ENCODE measurements around the gene ERC2.

ERC2 gene

DNA sequence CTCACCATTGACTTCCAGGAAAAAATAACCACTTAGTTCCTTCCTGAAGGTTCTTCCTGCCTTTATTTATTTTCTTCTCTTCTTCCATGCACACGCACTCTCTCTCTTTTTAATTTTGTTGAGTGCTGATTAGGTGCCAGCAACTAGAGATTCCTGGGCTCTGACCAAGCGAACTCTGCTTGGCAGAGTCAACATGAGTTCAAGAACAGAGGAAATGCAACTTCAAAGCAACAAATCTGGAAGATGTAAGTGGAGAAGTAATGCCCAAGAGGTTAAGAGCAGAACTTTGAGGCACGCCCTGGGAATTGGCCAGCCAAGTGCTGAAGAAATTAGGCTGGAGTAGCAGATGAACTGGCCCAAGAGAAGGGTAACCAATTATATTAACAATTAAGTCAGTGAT lies 8.5 kb downstream of the ERC2 start:
- Mint-ChIP-seq H3K27ac (no peak overlapping the region), H3K4me1 (no peaks in the 10 kb centered on the region), H3K27me3 (peaks cover 19% of the 10 kb centered on the region), H3K4me3 (no peak overlapping the region), H3K9me3 (no peaks in the 10 kb centered on the region), H3K36me3 (ENCODE audit: low read depth) (no peaks in the 10 kb centered on the region)
- no peak for ATAC-seq
- DNase-seq = no peak

- Mint-ChIP-seq H3K9me3 (no peaks in the 10 kb centered on the region), H3K27ac (no peak overlapping the region), H3K27me3 (peaks cover 15% of the 10 kb centered on the region), H3K4me3 (no peak overlapping the region), H3K4me1 (no peaks in the 10 kb centered on the region), H3K36me3 (ENCODE audit: low read depth) (no peaks in the 10 kb centered on the region)
- DNase-seq = no peak
- no peak for ATAC-seq
These were observed 9.2 kb downstream of the ERC2 start for GRCh38 chr3:56459104-56459496.

DNA sequence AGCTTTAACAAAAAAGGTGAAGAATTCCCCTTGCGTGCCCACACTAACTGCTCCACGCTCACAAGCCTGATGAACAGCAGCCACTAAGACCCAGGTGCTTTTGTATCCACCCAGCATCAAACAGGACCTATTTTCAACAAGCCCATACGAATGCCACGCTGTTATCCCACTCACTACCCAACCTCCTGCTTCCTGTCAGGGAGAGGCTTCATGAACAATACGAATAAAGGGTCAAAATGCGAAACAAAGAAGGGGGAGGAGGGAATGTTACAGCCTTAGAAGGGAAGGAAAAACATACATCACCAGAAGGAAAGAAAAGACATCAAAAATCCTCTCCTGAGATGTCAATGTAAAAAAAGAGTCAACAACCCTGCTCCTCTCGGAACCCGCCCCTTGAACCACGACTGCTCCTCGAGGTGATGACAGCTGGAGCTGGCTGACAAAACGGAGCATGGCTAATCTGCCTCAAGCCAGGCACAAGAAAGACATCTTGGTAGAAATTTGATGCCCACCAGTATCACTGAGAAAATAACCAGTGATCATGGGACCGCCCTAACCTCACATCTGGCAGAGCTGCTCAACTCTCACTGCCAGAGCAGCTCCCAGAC lies 9.7 kb downstream of the ERC2 start:
- peaks cover 15% of the 10 kb centered on the region for H3K27me3 Mint-ChIP-seq
- no peak overlapping the region for H3K27ac Mint-ChIP-seq
- DNase-seq (no peak), ATAC-seq (no peak)
- no peaks in the 10 kb centered on the region for H3K9me3 Mint-ChIP-seq
- H3K4me3 Mint-ChIP-seq = no peak overlapping the region
- H3K4me1 Mint-ChIP-seq = no peaks in the 10 kb centered on the region
- H3K36me3 Mint-ChIP-seq (ENCODE audit: low read depth) = no peaks in the 10 kb centered on the region

DNA sequence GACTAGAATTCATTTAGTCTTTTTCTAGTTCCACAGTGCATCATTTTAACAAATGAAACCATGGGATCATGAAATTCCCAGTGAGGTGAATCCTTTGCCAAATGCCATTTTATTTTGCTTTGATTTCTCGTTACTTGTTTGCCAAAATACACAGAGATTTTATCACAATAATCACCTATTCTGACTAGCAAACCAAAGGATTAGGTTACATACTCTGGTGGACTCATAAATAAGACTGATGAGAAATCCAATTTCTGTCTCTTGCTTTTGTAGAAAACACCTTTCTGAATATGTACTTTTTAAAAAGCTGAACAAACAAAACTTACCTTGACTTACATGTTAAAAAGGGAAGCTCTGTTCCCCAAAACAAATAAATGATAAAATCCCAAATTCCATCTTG lies 12.2 kb downstream of the ERC2 start:
- Mint-ChIP-seq H3K4me1 (peaks cover 3% of the 10 kb centered on the region), H3K36me3 (ENCODE audit: low read depth) (no peaks in the 10 kb centered on the region), H3K27me3 (peaks cover 7% of the 10 kb centered on the region), H3K4me3 (no peak overlapping the region), H3K9me3 (no peaks in the 10 kb centered on the region), H3K27ac (no peak overlapping the region)
- ATAC-seq (no peak), DNase-seq (no peak)

DNA sequence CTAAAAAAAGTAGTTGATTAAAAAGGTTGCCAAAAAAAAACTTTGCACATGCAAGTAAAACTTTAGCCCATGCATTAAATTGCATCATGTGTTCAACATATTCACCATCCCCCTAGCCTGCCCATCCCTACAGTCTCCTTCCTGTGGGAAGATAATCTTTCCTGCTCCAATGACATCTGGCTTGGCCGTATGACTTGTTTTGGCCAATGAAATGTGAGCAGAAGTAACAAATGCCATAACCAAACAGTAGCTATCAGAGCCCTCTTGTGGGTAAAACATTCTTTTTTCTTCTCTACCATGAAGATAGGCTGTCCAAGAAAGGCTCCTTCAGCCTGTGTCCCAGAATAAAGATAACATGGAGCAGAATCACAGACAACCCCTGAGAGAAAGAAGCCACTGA lies 15.3 kb downstream of the ERC2 start:
- peaks cover 3% of the 10 kb centered on the region for H3K4me1 Mint-ChIP-seq
- no peak overlapping the region for H3K4me3 Mint-ChIP-seq
- DNase-seq (no peak), ATAC-seq (no peak)
- H3K27ac Mint-ChIP-seq = no peak overlapping the region
- H3K27me3 Mint-ChIP-seq = peaks cover 14% of the 10 kb centered on the region
- H3K9me3 Mint-ChIP-seq = no peaks in the 10 kb centered on the region
- H3K36me3 Mint-ChIP-seq (ENCODE audit: low read depth) = no peaks in the 10 kb centered on the region

DNA sequence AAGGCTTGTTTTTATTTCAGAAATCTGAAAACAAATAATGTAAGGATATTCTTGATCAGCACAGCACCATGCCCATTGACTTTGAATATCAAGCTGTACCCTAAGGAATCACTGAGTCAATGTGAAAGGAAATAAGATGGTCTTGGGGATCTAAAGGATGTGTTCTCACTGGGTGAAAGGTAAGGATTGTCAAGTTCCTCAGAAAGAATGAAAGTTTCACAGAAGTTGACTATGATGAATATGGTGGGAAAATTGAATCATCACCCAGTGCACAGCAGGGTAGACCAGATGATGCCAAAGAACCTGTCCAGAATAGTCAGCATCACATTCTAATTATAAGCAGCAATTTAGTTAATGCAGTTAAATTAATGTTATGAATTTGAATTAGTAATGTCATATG lies 16.2 kb downstream of the ERC2 start:
- no peak for DNase-seq
- Mint-ChIP-seq H3K27ac (no peak overlapping the region), H3K9me3 (no peaks in the 10 kb centered on the region), H3K4me1 (peaks cover 3% of the 10 kb centered on the region), H3K27me3 (peaks cover 13% of the 10 kb centered on the region), H3K36me3 (ENCODE audit: low read depth) (no peaks in the 10 kb centered on the region), H3K4me3 (no peak overlapping the region)
- ATAC-seq = peak; percentile 52

GRCh38 chr3:56443372-56443771 lies 24.9 kb downstream of the ERC2 start:
- ATAC-seq (no peak), DNase-seq (no peak)
- Mint-ChIP-seq H3K9me3 (peaks cover 6% of the 10 kb centered on the region), H3K27ac (no peak overlapping the region), H3K4me3 (no peak overlapping the region), H3K4me1 (no peaks in the 10 kb centered on the region), H3K36me3 (ENCODE audit: low read depth) (no peaks in the 10 kb centered on the region), H3K27me3 (peaks cover 18% of the 10 kb centered on the region)

GRCh38 chr3:56428667-56429066 lies 39.6 kb downstream of the ERC2 start:
- DNase-seq (no peak), ATAC-seq (no peak)
- Mint-ChIP-seq H3K27me3 (peaks cover 9% of the 10 kb centered on the region), H3K4me1 (no peaks in the 10 kb centered on the region), H3K36me3 (ENCODE audit: low read depth) (no peaks in the 10 kb centered on the region), H3K9me3 (no peaks in the 10 kb centered on the region), H3K4me3 (no peak overlapping the region), H3K27ac (no peak overlapping the region)

GRCh38 chr3:56424885-56425284 lies 43.4 kb downstream of the ERC2 start:
- H3K4me3 Mint-ChIP-seq = no peak overlapping the region
- H3K27me3 Mint-ChIP-seq = peaks cover 5% of the 10 kb centered on the region
- ATAC-seq (no peak), DNase-seq (no peak)
- no peaks in the 10 kb centered on the region for H3K36me3 Mint-ChIP-seq (ENCODE audit: low read depth)
- H3K4me1 Mint-ChIP-seq = peaks cover 1% of the 10 kb centered on the region
- no peaks in the 10 kb centered on the region for H3K9me3 Mint-ChIP-seq
- H3K27ac Mint-ChIP-seq = no peak overlapping the region

DNA sequence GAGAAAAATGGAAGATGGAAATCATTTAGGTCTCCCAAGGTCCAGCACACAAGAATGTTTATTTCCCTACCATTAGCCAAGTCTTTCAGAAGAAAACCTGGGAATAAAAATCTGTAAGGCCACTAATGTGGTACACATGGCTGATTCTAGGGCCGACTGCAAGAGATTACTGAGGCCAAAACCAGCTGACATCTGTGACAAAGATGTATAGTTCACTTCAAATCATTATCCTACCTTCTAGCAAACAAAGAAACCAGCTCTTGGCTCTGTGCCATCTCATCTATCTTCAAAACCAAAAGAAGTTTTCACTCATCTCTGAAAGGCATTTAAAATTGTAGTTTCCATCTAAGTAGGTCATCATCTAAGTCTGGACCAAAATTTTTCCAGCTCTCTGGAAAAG lies 43.9 kb downstream of the ERC2 start:
- Mint-ChIP-seq H3K4me3 (no peak overlapping the region), H3K4me1 (peaks cover 1% of the 10 kb centered on the region), H3K36me3 (ENCODE audit: low read depth) (no peaks in the 10 kb centered on the region), H3K27me3 (peaks cover 5% of the 10 kb centered on the region), H3K9me3 (no peaks in the 10 kb centered on the region), H3K27ac (no peak overlapping the region)
- ATAC-seq (no peak), DNase-seq (no peak)

DNA sequence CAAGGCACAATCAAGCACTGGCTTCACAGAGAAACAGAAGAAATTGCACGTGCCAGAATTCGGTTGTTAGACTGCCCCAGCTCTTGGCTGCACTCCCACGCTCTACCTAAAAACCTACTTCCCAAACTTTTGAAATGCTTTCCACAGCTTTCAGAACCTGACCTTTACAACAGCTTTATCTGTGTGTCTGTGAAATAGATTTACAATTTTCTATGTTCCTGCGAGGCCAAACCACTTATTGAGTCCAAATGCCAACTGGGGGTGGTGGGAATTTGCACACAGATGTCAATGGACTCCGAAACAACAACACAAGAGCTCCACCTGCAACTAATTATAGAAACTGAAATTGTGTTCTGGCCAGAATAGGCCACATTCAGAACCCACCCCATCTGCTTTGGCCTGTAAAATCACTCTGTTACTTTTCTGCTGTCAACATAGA lies 44.6 kb downstream of the ERC2 start:
- H3K27me3 Mint-ChIP-seq = peaks cover 5% of the 10 kb centered on the region
- H3K4me1 Mint-ChIP-seq = peaks cover 1% of the 10 kb centered on the region
- H3K27ac Mint-ChIP-seq = no peak overlapping the region
- no peaks in the 10 kb centered on the region for H3K9me3 Mint-ChIP-seq
- no peak overlapping the region for H3K4me3 Mint-ChIP-seq
- no peaks in the 10 kb centered on the region for H3K36me3 Mint-ChIP-seq (ENCODE audit: low read depth)
- DNase-seq = no peak
- ATAC-seq = no peak

GRCh38 chr3:56422316-56422715 lies 46.0 kb downstream of the ERC2 start:
- Mint-ChIP-seq H3K27ac (no peak overlapping the region), H3K36me3 (ENCODE audit: low read depth) (no peaks in the 10 kb centered on the region)

GRCh38 chr3:56421205-56421604 lies 47.1 kb downstream of the ERC2 start:
- Mint-ChIP-seq H3K4me1 (peaks cover 1% of the 10 kb centered on the region), H3K4me3 (no peak overlapping the region), H3K9me3 (peaks cover 3% of the 10 kb centered on the region), H3K36me3 (ENCODE audit: low read depth) (no peaks in the 10 kb centered on the region), H3K27me3 (peaks cover 5% of the 10 kb centered on the region), H3K27ac (peak overlapping the region; percentile 28)
- ATAC-seq (peak; percentile 73), DNase-seq (peak; percentile 4)

More at GRCh38 chr3:56422316-56422715, 46.0 kb downstream of the ERC2 start:
- peaks cover 1% of the 10 kb centered on the region for H3K4me1 Mint-ChIP-seq
- H3K9me3 Mint-ChIP-seq = no peaks in the 10 kb centered on the region
- peaks cover 7% of the 10 kb centered on the region for H3K27me3 Mint-ChIP-seq
- H3K4me3 Mint-ChIP-seq = no peak overlapping the region
- no peak for ATAC-seq
- DNase-seq = no peak

GRCh38 chr3:56415652-56416051 lies 52.6 kb downstream of the ERC2 start:
- no peak overlapping the region for H3K4me3 Mint-ChIP-seq
- DNase-seq = no peak

DNA sequence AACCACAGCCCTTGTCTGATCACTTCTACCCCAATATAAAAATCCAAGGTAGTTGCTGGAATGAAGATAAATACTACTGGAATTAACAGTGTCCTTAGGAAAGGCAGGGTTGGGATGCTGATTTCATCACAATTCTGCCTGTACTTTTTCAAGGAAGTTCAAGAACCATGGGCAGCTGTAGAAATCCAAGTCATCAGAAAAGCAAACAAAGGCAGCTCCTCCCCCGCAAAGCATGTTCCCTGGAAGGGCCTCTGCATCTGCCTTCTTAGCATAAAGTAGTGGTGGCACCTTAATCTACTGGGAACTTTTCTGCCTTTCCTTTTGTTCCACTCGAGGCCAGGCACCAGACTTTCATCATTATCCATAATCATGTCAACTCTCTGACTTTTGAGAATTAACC lies 54.4 kb downstream of the ERC2 start:
- Mint-ChIP-seq H3K27me3 (peaks cover 5% of the 10 kb centered on the region), H3K36me3 (ENCODE audit: low read depth) (no peaks in the 10 kb centered on the region), H3K9me3 (peaks cover 3% of the 10 kb centered on the region), H3K4me3 (no peak overlapping the region), H3K27ac (no peak overlapping the region), H3K4me1 (no peaks in the 10 kb centered on the region)
- no peak for ATAC-seq
- DNase-seq = no peak

More at GRCh38 chr3:56415652-56416051, 52.6 kb downstream of the ERC2 start:
- no peaks in the 10 kb centered on the region for H3K4me1 Mint-ChIP-seq
- H3K9me3 Mint-ChIP-seq = peaks cover 3% of the 10 kb centered on the region
- H3K27me3 Mint-ChIP-seq = peaks cover 5% of the 10 kb centered on the region
- no peak for ATAC-seq
- no peaks in the 10 kb centered on the region for H3K36me3 Mint-ChIP-seq (ENCODE audit: low read depth)
- no peak overlapping the region for H3K27ac Mint-ChIP-seq

DNA sequence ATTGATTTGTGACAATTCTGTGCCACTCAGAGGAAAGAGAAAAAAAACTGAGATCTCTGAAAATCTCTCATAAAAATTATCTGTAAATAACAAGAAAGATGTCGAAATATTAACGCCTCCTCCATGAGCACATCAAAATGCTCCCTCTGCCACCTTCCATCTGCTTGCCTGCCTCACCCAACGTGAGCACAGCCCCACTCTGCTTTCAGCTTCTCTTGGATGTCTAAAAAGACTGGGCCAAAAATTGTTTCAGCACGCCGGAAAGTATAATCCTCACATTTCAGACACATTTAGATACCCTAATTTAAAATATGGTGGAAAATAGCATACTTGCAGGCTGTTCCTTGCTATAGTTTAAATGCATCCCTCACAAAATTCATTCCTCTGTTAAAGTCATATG lies 57.1 kb downstream of the ERC2 start:
- Mint-ChIP-seq H3K4me1 (no peaks in the 10 kb centered on the region), H3K27ac (no peak overlapping the region), H3K9me3 (no peaks in the 10 kb centered on the region), H3K27me3 (peaks cover 4% of the 10 kb centered on the region), H3K4me3 (no peak overlapping the region), H3K36me3 (ENCODE audit: low read depth) (no peaks in the 10 kb centered on the region)
- ATAC-seq = no peak
- no peak for DNase-seq

All from activated naive CD8-positive, alpha-beta T cell treated with anti-CD3 and anti-CD28 coated beads, Interleukin-2, amount 50 U/mL, for 24 hours (primary cell).